HG03175 (cell line): ENCODE measurements around the gene WDR4.
"Not testable (repeated sequence)": the region's sequence is repeated elsewhere in the genome, so short reads cannot be mapped to it uniquely, and the experiment has no call there.

ENCODE experiments used
- ATAC-seq: cut with Tn5 transposase; IDR thresholded peaks from one replicate; pipeline ENCODE4 v1.9.1; 2021; ENCODE audit warnings: mild to moderate bottlenecking, moderate library complexity; ENCODE audit not compliant: unreplicated experiment

WDR4 gene

GRCh38 chr21:42819861-42820615 is 59.3 kb downstream of the WDR4 start:
- no peak for ATAC-seq

GRCh38 chr21:42818328-42818749 is 61.0 kb downstream of the WDR4 start:
- no peak for ATAC-seq

GRCh38 chr21:42815217-42815616 is 64.1 kb downstream of the WDR4 start:
- ATAC-seq, result no peak

- ATAC-seq, result not testable (repeated sequence)
Observed at GRCh38 chr21:42812528-42813241, 66.7 kb downstream of the WDR4 start.

GRCh38 chr21:42811960-42812359 is 67.4 kb downstream of the WDR4 start:
- ATAC-seq, result no peak

GRCh38 chr21:42809577-42810475 is 69.5 kb downstream of the WDR4 start:
- ATAC-seq, result no peak

GRCh38 chr21:42809171-42809570 is 70.2 kb downstream of the WDR4 start:
- ATAC-seq, result no peak

- no peak for ATAC-seq
Observed at GRCh38 chr21:42807938-42808613, 71.3 kb downstream of the WDR4 start.

- not testable (repeated sequence) for ATAC-seq
Observed at GRCh38 chr21:42807293-42807895, 71.9 kb downstream of the WDR4 start.

GRCh38 chr21:42806509-42807140 is 72.7 kb downstream of the WDR4 start:
- no peak for ATAC-seq

- ATAC-seq, result not testable (repeated sequence)
Observed at GRCh38 chr21:42801616-42802015, 77.7 kb downstream of the WDR4 start.

GRCh38 chr21:42799948-42800347 is 79.4 kb downstream of the WDR4 start:
- ATAC-seq, result no peak

- ATAC-seq, result no peak
Observed at GRCh38 chr21:42799516-42799915, 79.8 kb downstream of the WDR4 start.
